Nucleus accumbens (tissue), 56 donors: ENCODE results near the gene TMEM207.

ENCODE experiments used
- DNase-seq, 56 donors: peaks; one replicate each; lab custom pipeline; 2025; lab: John Stamatoyannopoulos, UW

TMEM207 gene

DNA sequence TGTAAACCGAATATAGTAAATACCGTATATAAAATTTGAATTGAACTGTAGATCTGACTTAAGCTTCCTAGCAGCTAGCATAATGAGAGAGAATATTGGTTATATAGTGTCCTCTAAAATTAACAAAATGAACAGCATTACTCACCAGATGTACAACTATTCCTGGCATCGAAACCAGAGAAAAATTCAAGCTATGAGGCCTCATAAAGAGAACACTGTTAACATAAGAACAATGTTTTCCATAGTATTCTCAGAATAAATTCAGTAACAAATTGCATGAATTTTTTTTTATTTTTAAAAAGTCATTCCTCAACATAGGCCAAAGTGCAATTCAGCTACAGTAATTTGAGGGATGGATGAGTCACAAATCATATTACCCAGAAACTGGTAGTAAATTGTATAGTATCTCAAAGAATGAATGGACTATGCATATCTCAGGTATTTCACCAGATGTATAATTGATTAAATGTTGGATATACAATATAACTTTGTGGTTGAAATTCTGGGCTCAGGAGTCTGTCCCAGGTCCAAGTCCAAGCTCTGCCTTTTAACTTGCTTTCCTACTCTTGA is 5.0 kb downstream of the TMEM207 start:
- no peak for DNase-seq

DNA sequence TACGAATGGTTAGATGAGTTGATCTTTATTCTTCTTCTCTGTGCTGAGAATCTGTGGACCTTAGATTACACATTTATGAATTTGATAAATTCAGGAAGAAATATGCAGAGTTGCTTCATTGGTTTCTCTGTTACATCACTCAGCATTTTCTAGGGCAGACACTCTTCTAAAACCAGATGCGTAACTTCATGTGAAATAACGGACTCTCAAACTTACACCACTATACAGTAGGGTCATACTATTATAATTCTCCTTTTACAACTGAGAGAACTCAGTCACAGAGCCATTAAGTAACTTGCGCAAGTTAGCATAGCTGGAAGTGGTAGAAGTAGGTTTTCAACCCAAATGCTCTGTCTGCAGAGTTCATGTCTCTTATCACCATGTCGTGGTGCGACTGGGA is 5.7 kb downstream of the TMEM207 start:
- no peak for DNase-seq

DNA sequence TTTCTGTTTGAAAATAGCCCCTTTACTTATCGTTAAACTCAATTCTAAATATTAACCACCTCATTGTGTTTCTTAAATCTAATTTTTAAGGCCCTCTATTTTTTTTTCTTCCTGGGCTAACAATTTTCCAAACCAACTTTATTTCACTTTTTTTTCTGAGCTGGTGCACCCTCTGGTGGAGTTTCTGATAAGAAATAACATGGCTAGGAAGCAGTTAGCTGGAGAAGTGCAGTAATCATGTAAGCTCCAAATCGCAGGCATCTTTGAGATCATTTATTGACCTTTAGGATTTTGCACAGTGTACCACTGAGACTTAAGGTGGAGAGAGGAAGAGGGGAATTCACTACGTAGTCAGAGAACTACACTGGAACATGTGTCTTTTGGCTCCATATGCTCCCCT is 6.4 kb downstream of the TMEM207 start:
- DNase-seq, result no peak

DNA sequence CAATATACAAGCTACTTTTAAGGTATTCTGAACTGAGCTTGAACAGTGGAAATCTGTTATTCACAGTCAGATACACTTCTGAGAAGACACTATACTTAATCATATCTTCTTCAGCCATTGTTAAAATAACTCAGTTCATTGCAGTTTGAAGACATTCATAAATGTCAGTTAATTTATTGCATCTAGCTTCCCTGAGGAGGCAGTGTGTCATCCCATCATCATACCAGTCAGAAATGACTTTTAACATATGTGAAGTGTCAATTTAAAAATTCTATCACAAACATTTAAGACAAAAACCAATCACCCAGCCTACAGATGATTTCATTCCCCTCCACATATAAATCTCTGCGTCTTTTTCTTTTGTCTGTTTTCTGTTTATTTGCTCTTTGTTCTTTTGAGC is 7.5 kb downstream of the TMEM207 start:
- no peak for DNase-seq

DNA sequence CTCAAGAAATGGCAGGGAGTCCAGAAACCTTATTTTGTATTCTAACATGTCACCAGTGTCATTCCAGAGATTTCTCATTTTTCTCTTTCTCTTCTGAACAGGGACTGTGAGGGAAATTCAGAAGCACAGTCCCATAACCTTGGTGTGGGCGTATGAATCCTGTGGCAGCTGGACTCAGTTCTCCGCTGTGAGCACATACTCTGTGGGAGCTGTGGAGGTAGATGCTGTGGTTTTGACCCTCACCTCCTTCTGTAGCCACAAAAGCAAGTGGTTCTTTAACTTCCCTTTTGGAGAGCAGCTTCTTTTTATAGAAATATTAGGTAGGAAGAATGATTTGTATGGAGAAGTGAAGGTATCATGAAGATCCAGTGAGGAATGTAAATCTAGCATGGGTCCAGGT is 13.4 kb downstream of the TMEM207 start:
- DNase-seq, result no peak

DNA sequence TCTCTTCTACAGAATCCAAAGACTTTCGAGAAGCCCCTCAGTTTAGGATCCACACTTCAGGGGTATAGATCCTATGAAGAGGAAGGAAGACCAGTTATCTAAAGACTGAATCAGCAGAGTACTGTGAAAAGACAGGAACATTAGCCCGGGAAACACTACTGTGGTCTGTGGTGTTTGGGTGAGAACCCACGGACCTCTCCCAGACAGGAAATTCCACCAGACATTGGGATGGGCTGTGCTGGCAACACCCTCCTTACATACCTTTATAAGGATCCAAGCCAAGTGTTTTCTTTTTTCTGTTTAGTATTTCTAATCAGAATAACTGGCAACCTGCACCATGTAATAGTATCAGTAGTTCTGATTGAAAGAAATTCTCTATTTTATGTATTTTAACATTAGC is 14.1 kb downstream of the TMEM207 start:
- DNase-seq, result no peak

DNA sequence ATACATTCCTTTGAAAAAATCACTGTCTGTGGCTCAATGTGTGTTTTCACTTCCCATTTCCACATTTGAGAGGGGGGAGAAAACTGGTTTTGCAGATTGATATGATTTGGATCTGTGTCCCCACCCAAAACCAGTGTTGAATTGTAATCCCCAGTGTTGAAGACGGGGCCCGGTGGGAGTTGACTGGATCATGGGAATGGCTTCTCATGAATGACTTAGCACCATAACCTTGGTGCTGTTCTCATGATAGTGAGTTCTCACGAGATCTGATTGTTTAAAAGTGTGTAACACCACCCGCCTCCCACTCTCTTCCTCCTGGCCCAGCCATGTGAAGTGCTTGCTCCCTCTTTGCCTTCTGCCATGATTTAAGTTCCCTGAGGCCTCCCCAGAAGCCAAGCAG is 16.1 kb downstream of the TMEM207 start:
- DNase-seq, result no peak

DNA sequence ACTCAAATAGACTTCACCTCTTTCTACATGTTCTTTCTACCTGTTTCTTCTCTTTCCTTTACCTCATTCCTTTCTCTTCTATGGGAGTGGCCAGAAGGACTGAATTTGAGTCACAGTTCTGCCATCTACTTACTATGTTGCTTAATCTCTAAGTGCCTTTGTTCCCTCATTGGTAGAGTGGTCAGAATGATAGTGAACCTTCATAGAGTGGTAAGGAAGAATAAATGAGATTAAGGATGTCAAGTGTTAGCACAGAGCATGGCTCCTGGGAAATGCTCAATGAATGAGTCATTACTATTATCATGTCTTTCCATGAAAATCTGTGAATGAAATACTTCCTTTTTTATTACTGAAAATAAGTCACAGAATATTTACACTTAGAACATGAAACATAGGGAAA is 17.5 kb downstream of the TMEM207 start:
- no peak for DNase-seq

DNA sequence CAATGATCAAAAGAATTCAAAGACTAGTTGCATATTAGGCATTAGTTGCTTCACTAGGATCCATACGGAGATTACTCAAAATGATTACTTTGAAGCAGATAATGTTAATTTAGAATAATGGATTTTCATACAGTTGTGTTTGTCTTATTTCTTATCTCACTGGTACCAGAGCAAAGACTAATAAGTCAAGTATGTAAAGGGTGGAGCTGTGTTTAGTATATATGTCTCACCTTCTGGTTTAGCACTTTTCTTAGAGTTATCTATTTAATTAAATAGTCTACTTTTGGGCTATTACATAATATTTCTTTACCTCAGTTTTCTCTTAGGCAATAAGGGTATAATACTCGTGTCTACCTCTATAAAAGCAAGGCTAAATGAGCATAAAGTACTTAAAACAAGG is 18.8 kb downstream of the TMEM207 start:
- DNase-seq, result no peak

DNA sequence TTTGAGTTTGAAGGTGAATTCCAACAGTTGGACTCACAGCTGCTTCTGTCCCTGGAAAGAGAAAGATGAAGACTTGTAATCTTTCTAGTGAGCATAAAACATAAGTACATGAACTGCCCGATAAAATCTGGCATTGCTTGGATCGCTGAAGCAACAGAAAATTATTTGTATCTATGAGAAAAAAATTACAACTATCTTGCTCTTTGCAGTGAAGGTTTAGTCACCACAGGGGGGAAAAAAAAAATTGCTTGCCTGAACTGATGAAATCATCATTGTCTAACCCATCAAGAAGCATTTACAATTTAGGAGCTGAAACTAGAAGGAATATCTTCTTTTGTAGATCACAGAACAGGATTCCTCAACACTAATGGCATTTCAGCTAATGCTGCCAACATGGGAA is 20.0 kb downstream of the TMEM207 start:
- no peak for DNase-seq

DNA sequence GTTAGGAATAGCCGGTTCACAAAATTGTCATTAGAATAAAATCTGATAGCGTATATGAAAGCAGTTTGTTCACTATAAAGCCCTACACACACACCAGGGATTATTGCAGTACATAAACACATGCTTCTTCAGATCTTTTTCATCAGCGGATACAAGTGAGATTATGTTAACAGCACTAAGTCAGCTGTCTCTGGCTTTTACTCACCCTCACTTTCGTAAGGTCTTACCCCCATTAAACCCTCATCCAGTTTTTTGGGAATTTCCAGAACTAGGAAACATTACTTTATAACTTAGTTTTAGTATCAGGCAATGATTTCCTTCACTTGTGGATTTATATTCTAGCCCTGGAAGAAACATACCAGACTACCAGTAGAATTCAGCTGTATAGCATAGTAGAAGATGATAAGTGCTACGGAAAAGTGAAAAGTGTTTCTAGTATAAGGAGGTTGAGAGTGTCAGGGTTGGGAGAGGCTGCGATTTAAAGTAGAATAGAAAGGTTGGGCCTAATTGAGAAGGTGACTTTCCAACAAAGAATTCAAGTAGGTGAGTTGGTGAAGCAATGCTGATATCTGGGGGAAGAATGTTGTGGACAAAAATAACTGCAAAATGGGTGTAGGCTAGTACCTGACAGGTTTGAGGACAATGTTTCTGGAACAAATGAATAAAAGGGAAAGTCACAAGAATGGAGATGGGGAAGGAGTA is 22.7 kb downstream of the TMEM207 start:
- DNase-seq, result no peak

DNA sequence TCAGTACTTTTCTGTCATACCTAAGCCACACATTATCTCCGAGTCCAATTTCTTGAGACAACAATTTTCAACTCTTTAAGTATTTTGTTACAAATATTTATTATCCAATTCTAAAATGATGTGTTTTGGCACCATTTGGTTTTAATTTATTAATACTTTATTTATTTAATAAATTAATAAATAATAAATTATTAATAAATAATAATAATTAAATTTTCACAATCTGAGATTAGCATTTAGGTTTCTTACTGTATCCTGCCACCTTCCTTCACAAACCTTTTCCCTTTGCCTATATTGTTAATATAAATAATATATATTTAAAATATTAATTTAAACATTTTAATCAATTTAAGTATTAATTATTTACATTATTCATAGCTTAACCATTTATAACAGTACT is 23.9 kb downstream of the TMEM207 start:
- DNase-seq, result no peak

DNA sequence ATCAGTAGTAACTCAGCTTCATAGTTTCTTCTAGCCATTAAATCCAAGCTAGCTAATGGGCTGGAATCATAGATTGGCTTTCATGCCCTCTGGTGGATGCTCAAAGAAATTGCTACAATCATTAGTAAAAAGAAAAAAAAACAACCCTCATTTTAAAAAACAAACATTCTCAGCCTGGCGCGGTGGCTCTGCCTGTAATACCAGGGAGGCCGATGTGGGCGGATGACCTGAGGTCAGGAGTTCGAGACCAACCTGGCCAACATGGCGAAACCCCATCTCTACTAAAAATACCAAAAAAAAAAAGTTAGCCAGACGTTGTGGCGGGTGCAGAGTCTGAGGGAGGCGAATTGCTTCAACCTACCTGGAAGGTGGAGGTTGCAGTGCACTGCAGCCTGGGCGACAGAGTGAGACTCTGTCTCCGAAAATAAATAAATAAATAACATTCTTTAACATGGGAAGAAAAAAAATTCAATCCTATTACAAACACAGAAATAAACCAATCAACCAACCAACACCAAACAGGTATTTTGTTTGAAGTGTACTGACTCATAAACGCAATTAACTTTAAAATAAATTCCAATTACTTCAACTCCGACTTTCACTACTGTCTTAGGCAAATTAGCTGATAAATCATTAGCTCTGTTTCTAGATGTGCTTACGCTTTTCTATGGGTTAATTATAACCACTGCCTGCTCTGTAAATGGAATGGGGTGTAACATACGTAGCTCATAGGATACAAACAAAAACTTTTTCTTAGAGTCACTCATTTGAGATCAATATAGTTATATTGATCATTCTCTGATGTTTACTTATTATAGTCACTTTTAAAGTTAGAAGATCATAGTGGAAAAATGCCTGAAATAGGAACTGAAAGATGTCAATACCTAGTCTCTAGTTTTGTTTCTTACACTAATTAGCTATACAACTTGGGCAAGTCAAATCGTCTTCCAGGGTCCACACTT is 24.9 kb downstream of the TMEM207 start:
- peak in 31 of 56 donors; percentile 0 to 50 (median 15) for DNase-seq

DNA sequence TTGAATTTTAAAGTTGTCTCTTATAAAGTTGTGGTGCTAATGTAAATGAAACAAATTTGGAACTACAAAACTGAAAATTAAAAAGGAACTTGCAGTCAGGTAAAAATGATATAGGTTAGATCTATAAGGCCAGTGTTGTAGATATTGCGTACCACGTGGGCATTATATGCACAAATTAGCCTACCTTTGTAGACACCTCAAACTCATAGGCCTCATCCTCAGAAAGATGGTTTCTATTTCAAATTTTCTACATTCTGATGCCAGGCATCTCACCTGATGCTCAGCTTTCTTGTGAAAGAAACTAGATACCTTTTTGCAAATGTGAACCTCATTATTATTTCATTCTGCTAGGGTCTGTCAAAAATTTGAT is 25.6 kb downstream of the TMEM207 start:
- DNase-seq, result no peak

DNA sequence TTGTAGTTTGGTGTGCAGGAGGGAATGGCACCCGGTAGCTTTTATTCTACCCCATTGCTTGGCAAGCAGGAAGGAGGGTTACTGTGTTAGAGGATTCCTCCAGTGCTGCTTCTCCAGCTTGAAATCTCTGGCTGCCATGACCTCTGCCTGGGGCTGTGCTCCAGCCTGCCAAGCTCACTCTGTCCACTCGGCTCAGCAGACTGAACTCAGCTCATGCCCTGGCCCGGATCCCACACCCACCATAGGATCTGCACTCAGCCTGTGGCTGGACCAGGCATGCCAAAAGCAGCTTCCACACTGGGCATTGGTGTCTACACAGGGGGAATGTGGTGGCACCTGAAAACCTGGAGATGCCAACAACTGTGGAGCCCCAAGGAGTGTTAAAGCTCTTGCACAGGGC is 35.4 kb downstream of the TMEM207 start:
- no peak for DNase-seq

DNA sequence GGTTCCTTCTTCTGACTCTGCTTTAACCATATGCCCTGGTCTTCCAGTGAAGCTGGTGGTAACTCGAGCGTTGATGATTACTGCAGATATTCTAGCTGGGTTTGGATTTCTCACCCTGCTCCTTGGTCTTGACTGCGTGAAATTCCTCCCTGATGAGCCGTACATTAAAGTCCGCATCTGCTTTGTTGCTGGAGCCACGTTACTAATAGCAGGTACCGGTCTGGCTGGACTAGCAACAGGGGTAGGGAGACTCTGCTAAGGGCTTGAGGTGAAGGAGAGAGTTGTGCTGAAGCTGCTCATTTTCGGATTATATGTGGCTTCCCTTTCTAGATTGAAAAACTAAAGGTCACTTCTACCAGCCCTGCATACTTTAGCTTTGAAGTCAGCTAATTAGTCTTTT is 45.0 kb downstream of the TMEM207 start:
- DNase-seq, result no peak

DNA sequence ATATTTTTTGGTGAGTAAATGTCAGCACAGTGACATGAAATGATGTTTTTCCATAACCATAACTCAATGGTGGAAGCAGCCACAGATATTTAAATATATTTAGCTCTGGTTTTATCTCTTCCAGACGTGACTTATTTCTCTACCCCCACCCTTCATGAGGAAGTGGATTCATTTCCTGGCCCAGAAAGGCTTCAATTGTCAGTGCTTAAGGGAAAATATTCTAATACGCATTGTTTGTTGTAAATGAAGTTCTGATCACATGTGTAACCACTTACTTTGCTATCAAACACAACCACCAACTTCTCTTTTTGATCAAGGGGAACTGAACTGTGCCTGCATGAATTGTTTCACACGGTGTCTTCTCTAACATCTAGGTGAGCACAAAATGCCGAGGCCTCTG is 47.7 kb downstream of the TMEM207 start:
- DNase-seq, result no peak

DNA sequence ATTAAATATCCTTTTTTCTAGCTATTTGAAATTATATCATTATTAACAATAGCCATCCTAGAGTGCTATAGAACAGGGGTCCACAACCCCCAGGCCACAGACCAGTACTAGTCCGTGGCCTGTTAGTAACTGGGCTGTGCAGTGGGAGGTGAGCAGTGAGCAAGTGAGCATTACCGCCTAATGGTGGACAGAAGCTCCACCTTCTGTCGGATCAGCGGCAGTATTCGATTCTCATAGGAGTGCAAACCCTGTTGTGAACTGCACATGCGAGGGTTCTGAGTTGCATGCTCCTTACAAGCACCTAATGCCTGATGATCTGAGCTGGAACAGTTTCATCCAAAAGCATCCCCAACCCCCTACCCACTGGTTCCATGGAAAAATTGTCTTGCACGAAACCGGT is 50.0 kb downstream of the TMEM207 start:
- DNase-seq, result no peak

DNA sequence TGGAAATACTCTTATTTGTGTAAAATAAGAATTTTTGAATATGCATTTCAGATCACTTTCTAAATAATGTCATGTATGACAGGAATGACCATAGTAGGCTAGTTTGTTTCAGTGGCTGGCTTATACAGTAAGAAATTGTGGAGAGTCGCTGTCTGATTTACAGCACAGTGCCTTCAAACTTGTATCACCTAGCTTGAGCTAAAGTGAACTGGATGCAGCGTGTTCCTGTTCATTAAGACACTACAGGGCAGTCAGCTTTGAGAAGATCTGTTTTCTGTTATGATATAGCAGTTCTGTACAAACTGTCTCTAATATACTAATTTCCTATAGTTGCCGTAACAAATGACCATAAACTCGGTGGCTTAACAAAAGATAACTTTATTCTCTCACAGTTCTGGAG is 51.8 kb downstream of the TMEM207 start:
- DNase-seq, result no peak

DNA sequence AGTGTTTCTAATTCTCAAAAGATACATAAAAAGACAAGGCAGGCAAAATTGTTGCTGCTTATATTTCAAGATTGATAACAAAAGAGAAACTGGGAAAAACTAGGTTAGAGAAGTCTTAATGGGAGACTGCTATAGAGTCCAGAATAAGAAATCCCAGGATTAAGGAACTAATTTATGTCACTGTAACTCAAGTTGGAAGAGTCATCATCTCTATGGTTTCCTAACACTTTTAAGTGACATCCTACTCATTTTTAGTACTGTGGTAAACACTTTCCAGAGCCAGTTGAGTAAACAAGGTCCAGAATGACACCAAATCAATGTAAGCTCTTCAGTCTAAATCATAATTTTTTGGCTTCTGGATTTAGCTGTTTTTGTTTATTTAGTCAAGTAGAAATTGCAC is 53.7 kb downstream of the TMEM207 start:
- no peak for DNase-seq

DNA sequence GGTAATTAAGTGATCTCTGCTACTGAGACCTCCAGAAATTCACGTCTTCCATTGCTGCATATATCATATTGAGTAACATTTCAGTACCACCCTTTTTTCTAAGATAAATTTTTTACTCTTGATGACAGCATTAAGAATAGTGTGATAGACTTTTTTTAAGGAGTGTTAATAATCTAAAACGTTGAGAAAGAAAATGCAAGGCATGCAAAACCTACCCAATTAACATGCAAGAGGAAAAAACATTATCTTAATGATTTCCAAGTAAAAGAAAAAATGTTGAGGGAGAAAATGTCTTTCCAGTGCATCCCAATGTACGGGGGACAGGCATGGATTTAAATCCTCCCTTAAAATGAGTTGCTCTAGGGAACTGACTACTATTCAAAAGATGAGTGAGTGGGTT is 61.0 kb downstream of the TMEM207 start:
- DNase-seq, result no peak
